Cerebellar nuclear complex (tissue), 1 donor: ENCODE measurements around the gene HPCAL1.

Experiments
- DNase-seq, 2 experiments: peaks; one replicate each; lab custom pipeline; 2025; lab: John Stamatoyannopoulos, UW

Gene HPCAL1

GRCh38 chr2:10390369-10390801, 87.7 kb downstream of the HPCAL1 start:
- no peak for DNase-seq

DNA sequence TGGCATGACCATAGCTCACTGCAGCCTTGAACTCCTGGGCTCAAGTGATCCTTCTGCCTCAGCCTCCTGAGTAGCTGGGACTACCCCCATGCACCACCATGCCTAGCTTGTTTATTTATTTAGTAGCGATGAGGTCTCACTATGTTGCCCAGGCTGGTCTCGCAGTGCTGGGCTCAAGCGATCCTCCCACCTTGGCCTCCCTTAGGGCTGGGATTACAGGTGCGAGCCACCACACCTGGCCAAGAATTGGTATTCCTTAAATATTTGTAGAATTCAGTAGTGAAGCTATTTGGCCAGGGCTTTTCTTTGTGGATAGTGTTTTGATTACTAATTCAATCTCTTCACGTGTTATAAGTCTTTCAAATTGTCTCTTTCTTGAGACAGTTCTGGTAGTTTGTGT, 89.4 kb downstream of the HPCAL1 start:
- DNase-seq = no peak

DNA sequence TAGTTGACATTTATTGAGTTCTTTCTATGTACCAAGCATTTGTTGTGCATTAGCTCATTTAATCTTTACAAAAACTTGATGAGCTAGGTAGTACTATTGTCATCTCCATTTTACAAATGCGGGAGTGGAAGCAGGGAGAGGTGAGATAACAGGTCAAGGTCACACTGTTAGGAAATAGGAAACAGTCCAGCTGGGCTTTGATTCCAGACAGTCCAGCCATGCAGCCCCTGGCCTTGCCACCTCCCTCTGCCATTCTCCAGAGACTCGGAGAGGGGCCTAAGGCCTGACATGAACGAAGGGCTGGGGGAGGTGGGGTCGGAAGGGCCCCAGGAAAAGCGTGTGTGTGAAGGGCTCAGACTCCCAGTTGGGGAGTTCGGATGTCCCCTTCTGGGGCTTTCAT, 89.8 kb downstream of the HPCAL1 start:
- no peak for DNase-seq

DNA sequence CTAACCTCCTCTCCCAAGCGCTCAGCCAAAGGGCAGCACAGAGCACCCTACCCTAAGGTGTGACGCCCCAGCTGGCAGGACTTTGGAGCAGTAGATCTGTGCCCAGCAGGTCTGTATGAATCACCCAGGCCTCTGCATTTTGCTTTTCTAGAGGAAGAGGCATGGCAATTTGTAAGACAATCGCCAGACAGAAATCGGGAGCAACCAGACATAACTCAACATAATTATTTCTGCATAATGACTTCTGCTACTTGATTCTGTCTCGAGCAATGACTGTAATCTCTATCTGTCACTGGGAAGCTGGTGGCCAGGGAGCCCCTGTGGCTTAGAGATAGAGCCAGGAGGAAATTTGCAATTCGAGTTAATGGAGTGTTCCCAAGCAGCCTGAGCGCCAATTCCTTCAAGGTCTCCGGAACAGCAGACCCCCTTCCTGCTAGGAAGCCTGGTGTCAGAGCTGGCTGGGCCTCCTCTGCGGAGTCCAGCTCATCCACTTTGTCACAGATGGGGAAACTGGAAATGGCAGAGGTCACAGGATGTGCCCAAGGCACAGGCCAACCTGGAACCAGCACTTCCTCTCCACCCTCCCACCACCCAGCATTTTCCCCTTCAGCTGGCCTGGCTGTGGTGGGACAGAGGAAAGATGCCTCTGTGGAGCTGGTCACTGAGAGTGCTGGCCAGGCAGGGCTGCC, 90.4 kb downstream of the HPCAL1 start:
- DNase-seq = no peak

- no peak for DNase-seq
Measured at GRCh38 chr2:10393640-10393982, 90.9 kb downstream of the HPCAL1 start.

DNA sequence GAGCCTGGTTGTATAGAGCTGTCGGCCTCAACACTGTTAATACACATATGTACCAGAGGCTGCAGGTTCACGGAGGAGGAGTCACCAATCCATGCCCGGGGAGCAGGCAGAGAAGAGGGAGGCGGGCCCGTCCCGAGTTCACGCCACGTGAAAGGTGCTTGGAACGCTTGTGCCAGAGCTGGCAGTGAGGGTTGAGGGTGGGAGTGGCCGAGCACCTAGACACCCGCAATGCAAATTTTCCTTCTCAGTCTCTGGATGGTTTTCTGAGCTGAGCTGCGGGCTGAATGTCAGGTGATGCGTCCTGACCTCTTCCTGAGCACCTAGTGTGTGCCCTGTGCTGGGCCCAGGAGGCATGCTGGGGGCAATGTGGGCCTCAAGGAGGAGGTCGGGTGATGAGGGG, 93.2 kb downstream of the HPCAL1 start:
- no peak for DNase-seq

DNA sequence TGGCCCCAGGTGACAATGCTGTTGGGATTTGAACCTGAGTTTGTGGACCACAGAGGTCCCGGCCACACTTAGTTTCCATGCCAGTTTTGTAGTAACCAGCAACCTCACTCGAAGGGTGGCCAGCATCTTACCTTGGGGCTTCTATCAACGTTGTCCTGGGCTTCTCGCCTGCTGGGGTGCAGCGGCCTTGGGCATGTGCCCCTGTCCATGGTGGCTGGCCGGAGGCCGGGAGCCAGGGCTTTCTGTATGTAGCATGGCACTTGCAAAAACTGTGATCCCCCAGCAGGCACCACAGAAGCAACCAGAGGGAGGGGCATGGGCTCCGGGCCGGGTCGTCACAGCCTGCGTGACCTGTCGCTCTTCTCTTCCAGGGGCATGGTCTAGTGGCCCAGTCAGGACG, 93.8 kb downstream of the HPCAL1 start:
- no peak for DNase-seq

- DNase-seq = no peak
Measured at GRCh38 chr2:10397297-10397875, 94.7 kb downstream of the HPCAL1 start.

- no peak for DNase-seq
Measured at GRCh38 chr2:10397878-10398277, 95.2 kb downstream of the HPCAL1 start.

GRCh38 chr2:10398496-10398895, 95.8 kb downstream of the HPCAL1 start:
- no peak for DNase-seq

DNA sequence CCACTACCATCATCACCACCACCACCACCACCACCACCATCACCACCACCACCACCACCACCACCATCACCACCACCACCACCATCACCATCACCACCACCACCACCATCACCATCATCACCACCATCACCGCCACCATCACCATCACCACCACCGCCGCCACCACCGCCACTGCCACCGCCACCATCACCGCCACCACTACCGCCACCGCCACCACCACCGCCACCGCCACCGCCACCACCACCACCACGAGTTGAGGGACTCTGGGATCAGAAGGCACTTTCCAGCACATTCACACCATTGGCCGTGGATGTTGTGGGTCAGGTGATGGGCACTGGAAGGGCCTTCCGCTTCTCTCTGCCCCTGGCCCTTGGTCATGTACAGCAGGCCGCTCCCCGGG, 96.7 kb downstream of the HPCAL1 start:
- no peak for DNase-seq

DNA sequence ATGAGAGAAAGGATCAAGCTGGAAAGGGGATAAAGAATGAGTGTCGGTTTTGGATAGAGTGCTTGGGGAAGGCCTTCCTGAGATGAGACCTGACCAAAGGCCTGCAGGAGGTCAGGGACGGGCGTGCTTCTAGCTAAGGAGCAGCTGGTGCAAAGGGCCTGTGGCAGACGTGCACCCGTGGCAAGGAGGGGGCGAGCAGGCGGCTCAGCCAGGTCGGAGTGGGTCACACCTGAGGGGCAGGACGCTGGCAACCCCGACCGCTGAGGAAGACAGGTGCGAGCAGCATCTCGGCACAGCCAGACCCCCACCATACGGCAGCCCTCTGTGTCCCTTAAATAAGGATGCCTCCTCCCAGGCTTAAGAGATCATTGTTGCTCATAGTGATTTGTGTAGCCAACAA, 97.3 kb downstream of the HPCAL1 start:
- no peak for DNase-seq

DNA sequence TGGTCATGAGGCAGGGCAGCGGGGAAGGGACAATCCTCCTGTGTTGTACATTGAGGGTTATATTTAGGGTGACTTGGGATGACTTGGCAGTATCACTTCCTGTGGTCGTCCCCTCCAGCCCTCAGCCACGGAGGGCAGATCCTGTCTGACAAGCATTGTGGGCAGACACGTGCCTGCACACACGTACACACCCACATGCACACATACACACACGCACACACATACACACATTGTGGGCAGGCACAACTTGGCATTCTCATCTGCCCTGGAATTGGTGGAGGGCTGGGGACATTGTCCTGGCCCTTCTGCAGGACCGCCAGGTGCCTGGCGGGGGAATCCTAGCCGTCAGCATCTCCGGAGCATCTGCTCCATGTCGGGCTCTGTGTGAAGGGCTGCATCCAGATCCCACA, 97.9 kb downstream of the HPCAL1 start:
- no peak for DNase-seq

- no peak for DNase-seq
Measured at GRCh38 chr2:10400978-10401951, 98.6 kb downstream of the HPCAL1 start.

GRCh38 chr2:10402062-10402585, 99.4 kb downstream of the HPCAL1 start:
- DNase-seq = no peak

DNA sequence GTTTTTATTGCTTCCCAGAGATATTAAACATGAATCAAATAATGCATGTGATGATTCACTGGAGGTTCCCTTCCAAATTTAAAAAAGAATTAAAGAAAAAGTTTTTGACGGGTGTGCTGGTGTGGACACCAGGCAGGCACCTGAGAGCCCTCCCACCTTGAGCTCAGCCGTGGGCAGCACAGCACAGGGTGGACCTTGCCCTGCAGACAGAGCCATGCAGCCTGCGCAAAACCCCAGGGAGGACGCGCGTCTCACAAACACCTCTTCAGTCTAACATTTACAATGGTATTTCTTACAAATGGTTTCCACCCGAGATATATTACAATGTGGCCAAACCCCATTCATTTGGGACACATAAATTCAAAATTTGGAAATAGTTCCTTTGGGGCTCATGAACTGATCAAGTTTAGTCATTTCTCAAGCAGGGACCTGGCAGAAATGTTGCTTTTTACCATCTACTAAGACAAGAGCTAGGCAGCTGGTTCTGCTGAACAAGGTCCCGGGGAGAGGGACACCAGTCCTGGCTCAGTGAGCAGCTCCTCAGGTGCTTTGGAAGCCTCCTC, 100.0 kb downstream of the HPCAL1 start:
- DNase-seq = no peak

DNA sequence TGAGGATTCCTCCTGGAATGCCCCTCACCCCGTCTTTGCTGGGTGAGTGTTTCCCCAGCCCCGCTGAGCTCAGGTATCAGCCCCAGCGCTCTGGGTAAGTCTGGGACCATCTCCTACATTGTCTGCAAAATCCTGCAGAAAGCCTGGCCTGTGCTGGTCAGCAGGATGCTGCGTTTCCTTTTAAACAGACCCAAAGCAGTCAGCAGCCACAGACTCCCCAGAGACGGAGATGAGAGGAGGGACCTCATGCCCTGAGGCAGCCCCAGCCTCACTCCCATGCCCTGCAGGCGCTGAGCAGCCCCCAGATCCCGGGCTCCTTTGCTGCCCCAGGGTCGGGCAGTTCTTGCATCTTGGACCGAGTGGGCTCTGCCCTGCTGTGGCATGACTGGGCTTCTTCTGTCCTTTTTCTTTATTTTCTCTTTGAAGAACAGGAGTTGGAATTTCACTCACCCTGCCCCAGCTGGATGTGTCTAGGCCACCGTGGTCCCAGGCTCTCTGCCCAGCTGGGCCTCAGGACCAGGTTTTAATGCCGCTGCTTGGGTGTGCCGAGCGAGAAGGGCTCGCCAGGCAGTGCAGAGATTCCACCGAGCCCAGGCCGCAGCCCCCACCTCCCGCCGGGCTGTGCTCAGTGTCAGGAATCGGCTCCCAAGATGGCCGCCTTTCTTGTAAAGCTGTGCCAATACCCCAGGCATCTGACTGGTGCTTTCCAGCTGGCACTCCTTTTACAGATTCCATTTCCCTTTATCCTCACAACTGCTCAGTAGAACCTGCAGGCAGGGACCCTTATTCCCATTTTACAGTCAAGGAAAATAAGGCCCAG, 101.8 kb downstream of the HPCAL1 start:
- DNase-seq = no peak

DNA sequence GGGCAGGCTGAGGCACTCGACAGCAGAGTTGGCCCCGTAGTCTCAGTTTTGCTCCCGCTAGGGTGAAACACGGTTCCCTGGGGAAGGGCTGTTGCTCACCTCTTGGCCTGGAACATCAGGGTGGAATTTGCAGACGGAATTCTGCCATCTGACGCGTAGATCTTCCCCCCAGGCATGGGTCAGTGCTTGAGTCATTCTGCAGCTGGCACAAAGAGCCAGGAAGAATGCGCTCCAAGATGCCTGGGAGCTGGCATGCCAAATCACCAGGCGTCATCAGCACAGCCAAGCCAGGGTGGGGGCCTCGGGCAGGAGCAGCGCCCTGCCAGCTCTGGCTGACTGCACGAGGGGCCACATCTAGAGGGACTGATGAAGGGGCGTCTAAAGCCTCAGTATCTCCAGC, 102.7 kb downstream of the HPCAL1 start:
- DNase-seq = no peak

- no peak for DNase-seq
Measured at GRCh38 chr2:10406016-10406415, 103.3 kb downstream of the HPCAL1 start.

DNA sequence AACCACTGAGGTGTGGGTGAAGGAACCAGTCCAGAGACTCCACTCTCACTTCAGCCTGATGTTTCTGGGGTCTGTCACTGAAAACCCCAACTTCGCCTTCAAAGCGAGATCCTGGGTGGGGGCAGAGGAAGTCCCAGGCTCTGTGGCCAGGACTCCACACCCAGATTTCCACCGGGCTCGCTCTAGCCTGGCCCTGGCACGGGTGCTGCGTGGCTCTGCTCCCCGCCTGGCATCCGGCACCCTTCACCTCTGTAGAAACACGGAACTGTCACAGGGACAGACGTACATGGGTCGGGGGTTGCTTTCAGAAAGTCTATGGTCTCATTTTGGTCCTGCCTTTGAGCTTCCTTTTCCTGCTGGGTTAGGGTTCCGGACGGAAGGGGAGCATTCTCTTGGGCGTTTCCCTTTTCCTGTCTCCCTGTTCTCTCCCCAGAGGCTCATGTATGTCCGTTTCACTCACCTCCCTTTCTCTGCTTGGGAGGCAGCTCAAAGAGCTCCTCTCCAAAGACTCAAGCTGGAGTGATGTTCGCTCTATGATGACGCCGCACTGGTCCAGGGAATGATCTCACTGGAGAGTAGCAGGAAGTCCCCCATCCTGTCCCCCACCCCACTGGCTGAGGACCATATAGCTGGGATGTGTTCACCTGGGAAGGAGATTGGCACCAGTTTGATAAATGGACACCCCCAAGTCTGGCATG, 103.9 kb downstream of the HPCAL1 start:
- no peak for DNase-seq

DNA sequence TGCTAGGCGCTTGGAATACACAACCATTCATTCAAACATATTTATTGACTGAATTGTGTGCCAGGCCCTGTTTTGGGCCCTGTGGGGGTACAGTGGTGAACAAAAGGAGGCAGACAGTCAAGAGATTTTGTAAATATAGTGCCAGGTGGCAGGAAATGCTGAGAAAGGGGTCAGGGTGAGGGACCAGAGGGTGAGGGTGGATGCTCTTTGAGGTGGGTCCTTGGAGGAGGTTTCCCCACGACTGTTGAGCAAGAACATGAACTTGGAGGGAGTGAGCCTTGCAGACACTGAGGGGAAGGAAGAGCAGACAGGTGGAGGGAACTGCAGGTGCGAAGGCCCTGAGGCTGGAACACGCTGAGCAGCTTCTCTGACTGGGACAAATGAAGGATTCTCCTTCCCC, 104.7 kb downstream of the HPCAL1 start:
- DNase-seq = no peak
